GM12892 (cell line): ENCODE data around the gene TMEM161A.

Experiments
- POLR2A ChIP-seq: IDR thresholded peaks from 2 replicates; pipeline ENCODE4 v1.6.1; 2011; ENCODE audit warnings: low read depth, low read length, control low read depth
- POLR2AphosphoS5 ChIP-seq: IDR thresholded peaks from 2 replicates; pipeline ENCODE4 v1.6.1; 2011; ENCODE audit warnings: low read depth, low read length, control low read depth

GRCh38 chr19:19170873-19171672 is 32.8 kb upstream of the TMEM161A start:
- no peak for TF ChIP-seq POLR2A
- no peak for TF ChIP-seq POLR2AphosphoS5
